Right lobe of liver (tissue), 6 donors: ENCODE results near the gene AKAP13. TPM values are rescaled to one million over a fixed set of nuclear protein-coding genes. Genes with fewer than 3 reads are reported as not detected.

ENCODE experiments used
- ATAC-seq, 4 donors: fragments of 200-7000 bp; cut with Tn5 transposase; one replicate each; pipeline ENCODE4 v1.9.1; 2020; ENCODE audit warnings: mild to moderate bottlenecking in 4 of 4, moderate library complexity in 4 of 4
- DNase-seq, 3 donors: peaks; one replicate each; pipeline ENCODE4 v3.0.0-alpha.2; 2020
- H3K27ac ChIP-seq, 3 donors: fragments of 200-600 bp; one replicate each; pipeline ENCODE4 v1.8.0; 2022
- H3K27me3 ChIP-seq, 2 donors: fragments of 200-600 bp; one replicate each; pipeline ENCODE4 v1.8.0; 2022
- H3K36me3 ChIP-seq, 4 donors: fragments of 200-600 bp; sonication (generic) in 1 of 4; one replicate each; pipeline versions ENCODE4 v1.5.1 to v1.8.0; 2017 to 2022; ENCODE audit warnings: control low read depth in 1 of 4
- H3K4me1 ChIP-seq, 4 donors: fragments of 200-600 bp; sonication (generic) in 1 of 4; one replicate each; pipeline versions ENCODE4 v1.5.1 to v1.8.0; 2017 to 2022; ENCODE audit warnings: control low read depth in 1 of 4
- H3K4me3 ChIP-seq, 3 donors: fragments of 200-600 bp; one replicate each; pipeline ENCODE4 v1.8.0; 2022
- H3K9me3 ChIP-seq, 4 donors: fragments of 200-600 bp; sonication (generic) in 1 of 4; one replicate each; pipeline versions ENCODE4 v1.5.1 to v1.8.0; 2017 to 2022; ENCODE audit warnings: control low read depth in 1 of 4
- CTCF ChIP-seq, 4 donors: fragments of 200-600 bp in 3 of 4; fragments of 450-650 bp in 1 of 4; IDR thresholded peaks; one replicate each; pipeline versions ENCODE4 v1.5.1 to v1.8.0; 2016 to 2022; ENCODE audit warnings: antibody characterized with exemption in 4 of 4, mild to moderate bottlenecking in 2 of 4
- POLR2A ChIP-seq: fragments of 450-650 bp; IDR thresholded peaks from one replicate; pipeline ENCODE4 v1.6.1; 2017; ENCODE audit warnings: antibody characterized with exemption, mild to moderate bottlenecking
- WGBS: methylation state at CpG from one replicate; pipeline ENCODE4 v1.1.6; 2018; ENCODE audit warnings: low coverage, low lambda C conversion rate; ENCODE audit not compliant: insufficient coverage; ENCODE audit errors: missing lambda C conversion rate; 5-methylcytosine and 5-hydroxymethylcytosine counted together
- intact Hi-C, 2 donors: fragments of 100-400 bp; cut with DNase I; formaldehyde crosslinking; loops; one replicate each; pipeline versions ENCODE4 v1.11.2 to v1.14.1; 2022
- total RNA-seq, 6 experiments: library from RNA; depleted of rRNA in 2 of 6; stranded (reverse); fragments of >200 nt in 2 of 6; fragmentation: NEBNext Ultra II Directional in 3 of 6; extraction: Animal tissue kit (Norgen Biotek cat#: 25700) in 3 of 6; gene quantifications; one replicate each; pipeline versions ENCODE4 v1.1.0 to v1.2.4, GENCODE V29; 2016 to 2023
- donor health status: DM: no; HTN: yes; CAD: no.
- donor health status: DM: no; HTN: no; CAD: no.
- donor health status: DM: no; HTN: no; CAD: no.
- donor health status: DM: no; HTN: yes; CAD: no.
- donor health status: DM: no; HTN: yes; CAD: no.

AKAP13 gene
- total RNA-seq, 6 experiments from 2014 or later, result 50.1 to 73.1 (median 63.9) TPM

GRCh38 chr15:85751291-85752123 lies 371.1 kb downstream of the AKAP13 start:
- peaks cover 0 to 21% (median 4%) of the 10 kb centered on the region in 4 donors for H3K4me1 ChIP-seq
- H3K9me3 ChIP-seq, result no peaks in the 10 kb centered on the region
- H3K4me3 ChIP-seq, result no peak overlapping the region
- WGBS, result 73% methylated on average over 6 of the region's 15 CpGs
- intact Hi-C loops, result loop anchor here in 1 of 2 donors (10.0 kb wide), 1 partner anchor 83 kb away; no protein-coding TSS in a partner anchor
- ATAC-seq, result no peak
- peak in 1 of 3 donors; percentile 44 for DNase-seq
- TF ChIP-seq CTCF (IDR thresholded peaks at IDR 0.05) (no peak), POLR2A (no peak)
- H3K27me3 ChIP-seq, result no peaks in the 10 kb centered on the region
- peaks cover 0 to 24% (median 1%) of the 10 kb centered on the region in 4 donors for H3K36me3 ChIP-seq
- H3K27ac ChIP-seq, result no peak overlapping the region

- peak in 1 of 3 donors; percentile 41 for DNase-seq
- Histone ChIP-seq H3K4me3 (no peak overlapping the region), H3K9me3 (no peaks in the 10 kb centered on the region), H3K27ac (no peak overlapping the region), H3K27me3 (no peaks in the 10 kb centered on the region), H3K36me3 (peaks cover 0 to 18% (median 0%) of the 10 kb centered on the region in 4 donors), H3K4me1 (peaks cover 0 to 21% (median 4%) of the 10 kb centered on the region in 4 donors)
- TF ChIP-seq POLR2A, result no peak
- TF ChIP-seq CTCF (IDR thresholded peaks at IDR 0.05), result no peak
- ATAC-seq, result no peak
- intact Hi-C loops, result loop anchor here in 1 of 2 donors (10.0 kb wide), 1 partner anchor 83 kb away; no protein-coding TSS in a partner anchor
- no CpG with 5 or more reads among the region's 15 CpGs for WGBS
Measured at GRCh38 chr15:85752124-85752475, 371.7 kb downstream of the AKAP13 start.

- 24% methylated on average over 6 of the region's 8 CpGs for WGBS
- peak; percentile 83 to 88 (median 84) for DNase-seq
- Histone ChIP-seq H3K4me3 (no peak overlapping the region), H3K27me3 (no peaks in the 10 kb centered on the region), H3K9me3 (no peaks in the 10 kb centered on the region), H3K27ac (no peak overlapping the region), H3K4me1 (peaks cover 0 to 22% (median 4%) of the 10 kb centered on the region in 4 donors), H3K36me3 (peaks cover 0 to 14% (median 0%) of the 10 kb centered on the region in 4 donors)
- intact Hi-C loops, result loop anchor here in 1 of 2 donors (10.0 kb wide), 1 partner anchor 82 kb away; no protein-coding TSS in a partner anchor
- ATAC-seq, result peak; percentile 79 to 85 (median 82)
- TF ChIP-seq POLR2A (no peak), CTCF (IDR thresholded peaks at IDR 0.05) (no peak)
Measured at GRCh38 chr15:85752491-85752961, 372.1 kb downstream of the AKAP13 start.

- intact Hi-C loops, result loop anchor here in 1 of 2 donors (10.0 kb wide), 1 partner anchor 82 kb away; no protein-coding TSS in a partner anchor
- no peak overlapping the region for H3K4me3 ChIP-seq
- H3K27me3 ChIP-seq, result no peaks in the 10 kb centered on the region
- no peak for DNase-seq
- no CpG with 5 or more reads among the region's 1 CpG for WGBS
- H3K27ac ChIP-seq, result no peak overlapping the region
- H3K4me1 ChIP-seq, result peaks cover 0 to 29% (median 4%) of the 10 kb centered on the region in 4 donors
- H3K36me3 ChIP-seq, result peaks cover 0 to 8% (median 1%) of the 10 kb centered on the region in 4 donors
- TF ChIP-seq CTCF (IDR thresholded peaks at IDR 0.05), result no peak
- no peak for TF ChIP-seq POLR2A
- H3K9me3 ChIP-seq, result no peaks in the 10 kb centered on the region
- no peak for ATAC-seq
Measured at GRCh38 chr15:85753261-85753660, 372.9 kb downstream of the AKAP13 start.
